Sigmoid colon (tissue), 7 donors: ENCODE results near the gene KRT79. TPM values are rescaled to one million over a fixed set of nuclear protein-coding genes. Genes with fewer than 3 reads are reported as not detected.

Experiments used
- DNase-seq: peaks from one replicate; pipeline ENCODE4 v3.0.0-alpha.2; 2019
- H3K27ac ChIP-seq, 4 donors: fragments of 200-600 bp; sonication (generic); one replicate each; pipeline ENCODE4 v1.5.1; 2016 to 2019; ENCODE audit warnings: mild to moderate bottlenecking in 1 of 4
- H3K27me3 ChIP-seq, 3 donors: fragments of 200-600 bp; sonication (generic); one replicate each; pipeline ENCODE4 v1.5.1; 2019; ENCODE audit warnings: mild to moderate bottlenecking in 1 of 3
- H3K36me3 ChIP-seq, 4 donors: fragments of 200-600 bp; sonication (generic); one replicate each; pipeline ENCODE4 v1.5.1; 2016 to 2019
- H3K4me1 ChIP-seq, 4 donors: fragments of 200-600 bp; sonication (generic); one replicate each; pipeline ENCODE4 v1.5.1; 2017 to 2019
- H3K4me3 ChIP-seq, 4 donors: fragments of 200-600 bp; sonication (generic); one replicate each; pipeline ENCODE4 v1.5.1; 2017 to 2019; ENCODE audit warnings: mild to moderate bottlenecking in 2 of 4, moderate library complexity in 1 of 4
- H3K9me3 ChIP-seq, 4 donors: fragments of 200-600 bp in 3 of 4; sonication (generic) in 3 of 4; one replicate each; pipeline versions ENCODE4 v1.5.1 to v1.6.1; 2013 to 2019
- EP300 ChIP-seq, 4 donors: sonication (generic); formaldehyde crosslinking; IDR thresholded peaks; one replicate each; pipeline ENCODE4 v1.6.1; 2017; ENCODE audit warnings: antibody characterized with exemption in 4 of 4
- POLR2A ChIP-seq, 2 donors: fragments of 450-650 bp; IDR thresholded peaks; one replicate each; pipeline ENCODE4 v1.6.1; 2016; ENCODE audit warnings: antibody characterized with exemption in 2 of 2, mild to moderate bottlenecking in 2 of 2, moderate library complexity in 2 of 2
- POLR2AphosphoS5 ChIP-seq, 4 donors: sonication (generic); formaldehyde crosslinking; IDR thresholded peaks; one replicate each; pipeline ENCODE4 v1.6.1; 2017; ENCODE audit warnings: antibody characterized with exemption in 4 of 4
- WGBS, 2 donors: extraction: QIAGEN DNeasy Blood & Tissue Kit; methylation state at CpG; one replicate each; pipeline ENCODE4 v1.1.7; 2013; 5-methylcytosine and 5-hydroxymethylcytosine counted together
- intact Hi-C: fragments of 100-400 bp; cut with DNase I; formaldehyde crosslinking; loops from one replicate; pipeline ENCODE4 v1.15.1; 2023
- polyA plus RNA-seq, 3 donors: library from polyadenylated mRNA; stranded (reverse); fragments of 200-250 nt; gene quantifications; one replicate each; pipeline ENCODE4 v1.2.3, GENCODE V29; 2013
- total RNA-seq, 4 donors: library from RNA; depleted of rRNA; stranded (reverse); fragments of >200 nt; gene quantifications; one replicate each; pipeline ENCODE4 v1.1.0, GENCODE V29; 2016
- TF ChIP-seq, protein P1 (sequence below), 4 experiments: fragments of 450-650 bp in 3 of 4; fragments of 200-600 bp in 1 of 4; IDR thresholded peaks; one replicate each; pipeline ENCODE4 v1.5.1; 2016 to 2019; ENCODE audit warnings: antibody characterized with exemption in 4 of 4, mild to moderate bottlenecking in 3 of 4, moderate library complexity in 2 of 4
- donor health status: healthy with polysubstance abuse.
- donor health status: Bipolar disorder and iron deficiency.
- donor health status: healthy.

Gene KRT79
- total and polyA plus RNA-seq, 7 donors: 0.16 TPM; not detected in 6

DNA sequence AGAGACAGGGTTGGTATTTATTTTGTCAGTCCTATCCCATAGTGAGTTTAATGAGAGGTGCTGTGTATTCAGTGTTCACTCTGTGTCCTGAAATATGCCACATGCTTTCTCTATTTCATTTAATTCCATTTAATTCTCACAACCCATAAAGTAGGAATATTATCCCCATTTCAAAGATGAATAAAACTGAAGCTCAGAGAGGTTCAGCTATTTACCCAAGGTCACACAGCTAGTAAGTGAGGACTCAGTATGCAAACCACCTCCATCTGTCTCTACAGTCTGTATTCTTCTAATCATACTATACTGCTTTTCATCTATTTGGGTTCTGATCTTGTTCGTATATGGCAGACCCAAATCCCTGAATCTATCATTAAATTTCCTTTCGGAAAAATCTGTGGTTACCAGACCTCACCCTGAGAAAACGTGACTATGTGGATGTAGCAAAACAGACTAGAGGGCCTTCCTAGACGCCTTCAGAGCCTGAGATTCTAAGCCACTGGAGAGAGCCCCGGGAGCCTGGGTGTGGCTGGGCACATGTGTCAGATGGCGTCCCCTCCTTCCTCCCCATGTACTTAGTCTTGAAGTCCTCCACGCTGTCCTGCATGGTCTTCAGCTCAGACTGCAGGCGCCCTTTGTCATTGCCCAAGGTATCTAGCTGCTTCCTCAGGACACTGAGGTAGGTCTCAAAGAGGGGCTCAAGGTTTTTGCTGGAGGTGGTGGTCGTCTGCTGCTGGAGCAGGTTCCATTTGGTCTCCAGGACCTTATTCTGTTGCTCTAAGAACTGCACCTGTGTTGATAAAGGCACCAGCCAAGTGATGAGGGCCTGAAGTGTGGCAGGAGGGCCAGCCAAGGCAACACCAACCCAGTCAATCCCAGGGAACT is 22.7 kb downstream of the KRT79 start:
- Histone ChIP-seq H3K9me3 (no peaks in the 10 kb centered on the region), H3K4me1 (peaks cover 0 to 7% (median 0%) of the 10 kb centered on the region in 4 donors), H3K27ac (no peak overlapping the region), H3K4me3 (no peak overlapping the region), H3K27me3 (no peaks in the 10 kb centered on the region), H3K36me3 (no peaks in the 10 kb centered on the region)
- WGBS, 2 donors: 87 to 90% methylated on average over 9 of the region's 9 CpGs
- TF ChIP-seq EP300 (IDR thresholded peaks at IDR 0.05): no peak
- TF ChIP-seq POLR2A (IDR thresholded peaks at IDR 0.05): no peak
- no peak for TF ChIP-seq POLR2AphosphoS5 (IDR thresholded peaks at IDR 0.05)
- TF ChIP-seq, protein P1, sequence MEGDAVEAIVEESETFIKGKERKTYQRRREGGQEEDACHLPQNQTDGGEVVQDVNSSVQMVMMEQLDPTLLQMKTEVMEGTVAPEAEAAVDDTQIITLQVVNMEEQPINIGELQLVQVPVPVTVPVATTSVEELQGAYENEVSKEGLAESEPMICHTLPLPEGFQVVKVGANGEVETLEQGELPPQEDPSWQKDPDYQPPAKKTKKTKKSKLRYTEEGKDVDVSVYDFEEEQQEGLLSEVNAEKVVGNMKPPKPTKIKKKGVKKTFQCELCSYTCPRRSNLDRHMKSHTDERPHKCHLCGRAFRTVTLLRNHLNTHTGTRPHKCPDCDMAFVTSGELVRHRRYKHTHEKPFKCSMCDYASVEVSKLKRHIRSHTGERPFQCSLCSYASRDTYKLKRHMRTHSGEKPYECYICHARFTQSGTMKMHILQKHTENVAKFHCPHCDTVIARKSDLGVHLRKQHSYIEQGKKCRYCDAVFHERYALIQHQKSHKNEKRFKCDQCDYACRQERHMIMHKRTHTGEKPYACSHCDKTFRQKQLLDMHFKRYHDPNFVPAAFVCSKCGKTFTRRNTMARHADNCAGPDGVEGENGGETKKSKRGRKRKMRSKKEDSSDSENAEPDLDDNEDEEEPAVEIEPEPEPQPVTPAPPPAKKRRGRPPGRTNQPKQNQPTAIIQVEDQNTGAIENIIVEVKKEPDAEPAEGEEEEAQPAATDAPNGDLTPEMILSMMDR (IDR thresholded peaks at IDR 0.05): no peak
- intact Hi-C loops: no loop called here
- no peak for DNase-seq

DNA sequence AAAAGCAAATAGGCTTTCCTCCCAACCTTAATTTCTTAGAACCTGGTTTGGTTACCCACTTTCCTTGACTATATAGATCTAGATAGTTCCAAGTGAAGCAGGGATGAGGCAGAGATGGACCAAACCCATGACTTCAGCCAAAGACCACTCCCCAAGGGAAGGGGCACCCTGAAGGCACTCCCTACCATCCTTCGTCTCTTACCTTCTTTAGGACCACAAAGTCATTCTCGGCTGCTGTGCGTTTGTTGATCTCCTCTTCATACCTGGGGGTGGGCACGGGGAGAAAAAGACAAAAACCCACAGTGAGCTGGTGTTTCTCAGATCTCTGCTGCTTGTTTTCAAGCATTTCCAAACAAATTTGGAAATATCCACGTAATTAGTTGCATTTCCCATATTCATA is 23.6 kb downstream of the KRT79 start:
- no peaks in the 10 kb centered on the region for H3K27me3 ChIP-seq
- no peak for TF ChIP-seq POLR2AphosphoS5 (IDR thresholded peaks at IDR 0.05)
- no peak for TF ChIP-seq POLR2A (IDR thresholded peaks at IDR 0.05)
- TF ChIP-seq, protein P1 (IDR thresholded peaks at IDR 0.05): no peak
- TF ChIP-seq EP300 (IDR thresholded peaks at IDR 0.05): no peak
- H3K4me3 ChIP-seq: no peak overlapping the region
- 71 to 90% methylated on average over 5 of the region's 5 CpGs for WGBS, 2 donors
- intact Hi-C loops: no loop called here
- peaks cover 0 to 7% (median 0%) of the 10 kb centered on the region in 4 donors for H3K4me1 ChIP-seq
- H3K36me3 ChIP-seq: no peaks in the 10 kb centered on the region
- DNase-seq: no peak
- H3K9me3 ChIP-seq: no peaks in the 10 kb centered on the region
- no peak overlapping the region for H3K27ac ChIP-seq

DNA sequence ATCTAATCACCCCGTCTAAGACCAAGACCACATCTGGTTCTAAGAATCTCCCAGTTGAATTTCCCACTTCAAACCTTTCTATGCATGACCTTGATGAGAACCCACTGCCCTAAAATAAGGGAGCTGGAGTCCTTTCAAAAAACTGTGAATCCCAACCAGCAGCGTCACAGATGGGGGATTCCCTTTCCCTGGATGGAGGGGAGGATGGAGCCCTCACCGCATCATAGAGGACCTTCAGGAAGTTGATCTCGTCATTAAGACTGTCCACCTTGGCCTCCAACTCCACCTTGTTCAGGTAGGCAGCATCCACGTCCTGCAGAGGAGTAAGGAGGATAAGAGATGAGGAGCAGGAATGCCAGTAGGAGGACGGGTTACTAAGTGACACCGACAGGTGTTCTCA is 24.9 kb downstream of the KRT79 start:
- no peak for DNase-seq
- Histone ChIP-seq H3K9me3 (no peaks in the 10 kb centered on the region), H3K27ac (no peak overlapping the region), H3K27me3 (no peaks in the 10 kb centered on the region), H3K36me3 (no peaks in the 10 kb centered on the region), H3K4me1 (no peaks in the 10 kb centered on the region), H3K4me3 (no peak overlapping the region)
- TF ChIP-seq POLR2AphosphoS5 (IDR thresholded peaks at IDR 0.05) (no peak), EP300 (IDR thresholded peaks at IDR 0.05) (no peak)
- intact Hi-C loops: no loop called here
- 75 to 82% methylated on average over 7 of the region's 7 CpGs for WGBS, 2 donors

DNA sequence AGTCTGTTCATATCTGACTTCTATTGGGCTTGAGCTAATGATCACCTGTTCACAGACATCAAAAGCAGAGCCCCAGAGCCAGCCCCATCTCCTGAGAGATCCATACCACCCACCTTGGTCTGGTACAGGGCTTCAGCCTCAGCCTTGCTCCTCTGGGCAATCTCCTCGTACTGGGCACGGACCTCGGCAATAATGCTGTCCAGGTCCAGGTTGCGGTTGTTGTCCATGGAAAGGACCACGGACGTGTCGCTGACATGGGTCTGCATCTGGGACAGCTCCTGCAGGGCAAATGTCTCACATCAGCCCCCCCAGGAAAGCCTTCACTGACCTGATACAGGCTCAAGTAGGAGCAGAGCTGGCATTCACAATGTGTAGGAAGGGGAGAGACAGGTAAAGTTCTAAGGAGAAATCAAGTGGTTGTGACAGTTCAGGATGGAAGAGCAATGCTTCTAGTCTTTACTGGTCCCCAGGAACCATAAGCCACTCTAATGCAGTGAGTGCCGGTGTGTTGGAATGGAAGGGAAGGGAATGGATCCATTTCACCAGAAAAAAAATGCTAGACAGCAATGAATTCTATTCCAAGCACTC is 25.4 kb downstream of the KRT79 start:
- H3K4me3 ChIP-seq: no peak overlapping the region
- intact Hi-C loops: no loop called here
- 90 to 91% methylated on average over 8 of the region's 8 CpGs for WGBS, 2 donors
- H3K4me1 ChIP-seq: no peaks in the 10 kb centered on the region
- no peaks in the 10 kb centered on the region for H3K27me3 ChIP-seq
- TF ChIP-seq POLR2A (IDR thresholded peaks at IDR 0.05): no peak
- TF ChIP-seq POLR2AphosphoS5 (IDR thresholded peaks at IDR 0.05): no peak
- TF ChIP-seq EP300 (IDR thresholded peaks at IDR 0.05): no peak
- TF ChIP-seq, protein P1 (IDR thresholded peaks at IDR 0.05): no peak
- no peak overlapping the region for H3K27ac ChIP-seq
- H3K9me3 ChIP-seq: no peaks in the 10 kb centered on the region
- H3K36me3 ChIP-seq: no peaks in the 10 kb centered on the region
- DNase-seq: no peak
